ENCODE data around the gene HDAC4. TPM values are rescaled to one million over a fixed set of nuclear protein-coding genes. Genes with fewer than 3 reads are reported as not detected.

The HDAC4 gene
- total and polyA plus RNA-seq, 7 donors = 7.9 to 329 (median 129) TPM

DNA sequence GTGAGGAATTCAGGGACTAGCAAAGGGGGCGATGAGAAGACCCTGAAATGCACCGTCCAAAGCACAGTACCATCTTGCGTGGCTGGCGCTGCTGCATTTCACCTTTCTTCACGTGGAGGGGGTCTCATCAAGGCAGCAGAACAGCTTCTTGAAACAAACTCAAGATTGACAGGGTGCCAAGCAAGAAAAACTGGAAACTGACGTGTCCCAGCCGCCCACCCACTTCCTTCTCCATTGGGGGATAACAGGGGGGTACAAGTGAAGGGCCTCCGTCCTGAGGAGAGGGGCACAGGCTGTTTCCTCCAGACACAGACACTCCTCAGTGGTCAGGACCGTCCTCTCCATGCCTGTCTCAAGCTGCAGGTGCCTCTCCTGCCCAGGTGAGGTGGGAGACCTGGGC lies 32.5 kb downstream of the HDAC4 start:
- TF ChIP-seq, protein P1, sequence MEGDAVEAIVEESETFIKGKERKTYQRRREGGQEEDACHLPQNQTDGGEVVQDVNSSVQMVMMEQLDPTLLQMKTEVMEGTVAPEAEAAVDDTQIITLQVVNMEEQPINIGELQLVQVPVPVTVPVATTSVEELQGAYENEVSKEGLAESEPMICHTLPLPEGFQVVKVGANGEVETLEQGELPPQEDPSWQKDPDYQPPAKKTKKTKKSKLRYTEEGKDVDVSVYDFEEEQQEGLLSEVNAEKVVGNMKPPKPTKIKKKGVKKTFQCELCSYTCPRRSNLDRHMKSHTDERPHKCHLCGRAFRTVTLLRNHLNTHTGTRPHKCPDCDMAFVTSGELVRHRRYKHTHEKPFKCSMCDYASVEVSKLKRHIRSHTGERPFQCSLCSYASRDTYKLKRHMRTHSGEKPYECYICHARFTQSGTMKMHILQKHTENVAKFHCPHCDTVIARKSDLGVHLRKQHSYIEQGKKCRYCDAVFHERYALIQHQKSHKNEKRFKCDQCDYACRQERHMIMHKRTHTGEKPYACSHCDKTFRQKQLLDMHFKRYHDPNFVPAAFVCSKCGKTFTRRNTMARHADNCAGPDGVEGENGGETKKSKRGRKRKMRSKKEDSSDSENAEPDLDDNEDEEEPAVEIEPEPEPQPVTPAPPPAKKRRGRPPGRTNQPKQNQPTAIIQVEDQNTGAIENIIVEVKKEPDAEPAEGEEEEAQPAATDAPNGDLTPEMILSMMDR (IDR thresholded peaks at IDR 0.05) = no peak
- no peaks in the 10 kb centered on the region for H3K27me3 ChIP-seq (ENCODE audit: insufficient read depth in 3 of 3, low read length in 2 of 3)
- peaks cover under 1% of the 10 kb centered on the region for H3K4me1 ChIP-seq
- H3K9me3 ChIP-seq = no peaks in the 10 kb centered on the region
- no peak overlapping the region for H3K27ac ChIP-seq
- ATAC-seq (no peak), DNase-seq (no peak)
- H3K4me3 ChIP-seq = no peak overlapping the region
- WGBS, 3 donors = 90 to 92% (median 90%) methylated on average over 9 of the region's 9 CpGs
- H3K36me3 ChIP-seq (ENCODE audit: insufficient read depth in 1 of 2, low read depth in 1 of 2) = no peaks in the 10 kb centered on the region
- intact Hi-C loops (cut with DNase I) = no loop called here

DNA sequence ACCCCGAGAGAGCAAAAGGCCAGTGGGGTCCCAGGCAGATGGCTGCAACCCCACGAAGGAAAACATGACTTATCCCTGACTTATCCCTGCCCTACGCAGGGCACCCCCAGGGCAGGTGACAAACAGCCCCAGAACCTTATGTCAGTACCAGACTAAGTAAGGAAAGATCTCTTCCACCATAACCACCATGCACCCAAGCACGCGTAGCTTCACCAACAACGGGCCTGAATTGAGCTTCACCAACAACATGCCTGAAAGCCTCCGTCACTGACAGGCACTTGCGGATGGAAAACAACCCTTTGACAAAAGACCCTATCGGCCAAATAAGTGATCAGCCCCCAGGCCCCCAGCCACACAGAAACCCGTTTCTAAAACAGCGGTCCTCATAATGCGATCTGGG lies 34.1 kb downstream of the HDAC4 start:
- 83 to 96% (median 94%) methylated on average over 12 of the region's 12 CpGs for WGBS, 3 donors
- no peak for ATAC-seq
- no peak overlapping the region for H3K27ac ChIP-seq
- intact Hi-C loops (cut with DNase I) = no loop called here
- H3K27me3 ChIP-seq (ENCODE audit: insufficient read depth in 3 of 3, low read length in 2 of 3) = no peaks in the 10 kb centered on the region
- H3K4me1 ChIP-seq = peaks cover 9% of the 10 kb centered on the region
- H3K9me3 ChIP-seq = no peaks in the 10 kb centered on the region
- H3K36me3 ChIP-seq (ENCODE audit: insufficient read depth in 1 of 2, low read depth in 1 of 2) = no peaks in the 10 kb centered on the region
- H3K4me3 ChIP-seq = no peak overlapping the region
- TF ChIP-seq, protein P1 (IDR thresholded peaks at IDR 0.05) = no peak
- no peak for DNase-seq

- WGBS, 3 donors = 95 to 98% (median 96%) methylated on average over 32 of the region's 32 CpGs
- no peak overlapping the region for H3K4me3 ChIP-seq
- H3K27ac ChIP-seq = no peak overlapping the region
- peaks cover 9% of the 10 kb centered on the region for H3K4me1 ChIP-seq
- H3K36me3 ChIP-seq (ENCODE audit: insufficient read depth in 1 of 2, low read depth in 1 of 2) = no peaks in the 10 kb centered on the region
- ATAC-seq = no peak
- H3K27me3 ChIP-seq (ENCODE audit: insufficient read depth in 3 of 3, low read length in 2 of 3) = no peaks in the 10 kb centered on the region
- intact Hi-C loops (cut with DNase I) = no loop called here
- no peak for DNase-seq
- H3K9me3 ChIP-seq = no peaks in the 10 kb centered on the region
- TF ChIP-seq, protein P1 (IDR thresholded peaks at IDR 0.05) = no peak
Observed at GRCh38 chr2:239365782-239366435, 34.9 kb downstream of the HDAC4 start.

- DNase-seq (no peak), ATAC-seq (peak in 1 of 4 donors; percentile 26)
- Histone ChIP-seq H3K4me1 (peaks cover 12% of the 10 kb centered on the region), H3K27me3 (ENCODE audit: insufficient read depth in 3 of 3, low read length in 2 of 3) (no peaks in the 10 kb centered on the region), H3K27ac (no peak overlapping the region), H3K36me3 (ENCODE audit: insufficient read depth in 1 of 2, low read depth in 1 of 2) (no peaks in the 10 kb centered on the region), H3K9me3 (no peaks in the 10 kb centered on the region), H3K4me3 (no peak overlapping the region)
- 80 to 90% (median 81%) methylated on average over 11 of the region's 11 CpGs for WGBS, 3 donors
- intact Hi-C loops (cut with DNase I) = no loop called here
- TF ChIP-seq, protein P1 (IDR thresholded peaks at IDR 0.05) = no peak
Observed at GRCh38 chr2:239365071-239365781, 35.6 kb downstream of the HDAC4 start.

Measured in psoas muscle (tissue), 8 donors.